ENCODE measurements around the gene PYY. TPM values are rescaled to one million over a fixed set of nuclear protein-coding genes. Genes with fewer than 3 reads are reported as not detected.

The PYY gene
- total and polyA plus RNA-seq, 10 of the 15 experiments (the other 5 are each of a cell fraction or from before 2014, with no cell fraction given), result 0.07 to 0.18 TPM; not detected in 8

DNA sequence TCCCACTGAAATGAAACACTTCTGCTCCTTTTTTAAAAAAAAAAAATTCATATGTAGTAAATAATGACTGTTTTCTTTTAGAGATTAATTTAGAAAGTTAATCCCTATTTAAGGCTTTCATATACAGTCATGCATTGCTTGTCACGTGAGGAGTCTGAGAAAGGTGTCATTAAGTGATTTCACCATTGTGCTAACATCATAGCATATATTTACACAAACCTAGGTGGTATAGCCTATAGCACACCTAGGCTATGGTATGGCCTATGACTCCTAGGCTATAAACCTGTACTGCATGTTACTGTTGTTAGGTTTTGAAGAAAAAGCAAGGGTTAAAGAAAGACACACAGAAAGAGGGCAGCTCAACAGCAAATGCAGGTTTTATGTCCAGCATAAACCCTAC is 25.1 kb downstream of the PYY start:
- CTCF ChIA-PET, result interaction anchor here (0.7 to 1.2 kb wide), 2 partner anchors 16 to 18 kb away, joined by 3 to 5 read pairs; no protein-coding TSS in a partner anchor
- ATAC-seq, result no peak
- in situ Hi-C loops (cut with MboI), result no loop called here

More for the DNA sequence above, 25.1 kb downstream of the PYY start:
- RAD21 ChIA-PET (ENCODE audit: unreplicated experiment), result no interaction called here
- intact Hi-C loops (cut with micrococcal nuclease; ENCODE audit: unreplicated experiment), result no loop called here
- FAIRE-seq, result no peak
- no peaks in the 10 kb centered on the region; the same call in 1 of the 2 replicates for H4K20me1 ChIP-seq (ENCODE audit: control insufficient read depth, insufficient read depth)
- H3K27ac ChIP-seq (ENCODE audit: control insufficient read depth, insufficient read depth), result no peak overlapping the region
- TF ChIP-seq CUX1 (IDR thresholded peaks at IDR 0.05; ENCODE audit: insufficient replicate concordance, low read depth, low read length), result no peak
- TF ChIP-seq USF1 (IDR thresholded peaks at IDR 0.05; ENCODE audit: borderline replicate concordance, extremely low read length, insufficient read depth, low read depth, low read length), result no peak
- no peak for TF ChIP-seq SMAD1 (IDR thresholded peaks at IDR 0.05; ENCODE audit: low read depth, partially characterized antibody)
- TF ChIP-seq CHD4 (IDR thresholded peaks at IDR 0.05), result no peak
- no peak for TF ChIP-seq ZNF274 (IDR thresholded peaks at IDR 0.05; ENCODE audit: insufficient read depth, insufficient read length)
- no peak for TF ChIP-seq ZZZ3 (IDR thresholded peaks at IDR 0.05; ENCODE audit: control insufficient read depth, insufficient read length, low read depth)
- TF ChIP-seq POLR2AphosphoS2 (IDR thresholded peaks at IDR 0.05; ENCODE audit: low read depth, low read length), result no peak
- no peak for TF ChIP-seq STAT3 (IDR thresholded peaks at IDR 0.05; ENCODE audit: low read depth, low read length)
- no peak for TF ChIP-seq SPI1 (IDR thresholded peaks at IDR 0.05; ENCODE audit: borderline replicate concordance, insufficient read depth, low read depth, low read length)
- TF ChIP-seq RELA (IDR thresholded peaks at IDR 0.05; ENCODE audit: borderline replicate concordance, partially characterized antibody), result no peak
- no peak for TF ChIP-seq SREBF2 (IDR thresholded peaks at IDR 0.05; ENCODE audit: low read length)
- TF ChIP-seq TCF3 (IDR thresholded peaks at IDR 0.05; ENCODE audit: borderline replicate concordance, insufficient read depth, low read depth, low read length), result no peak
- TF ChIP-seq ESRRA (IDR thresholded peaks at IDR 0.05; ENCODE audit: low read length), result no peak
- no peak for TF ChIP-seq POLR2AphosphoS5 (IDR thresholded peaks at IDR 0.05; ENCODE audit: low read length)
- TF ChIP-seq EED (IDR thresholded peaks at IDR 0.05; ENCODE audit: low read depth), result no peak
- TF ChIP-seq CBFB (IDR thresholded peaks at IDR 0.05; ENCODE audit: low read depth), result no peak
- TF ChIP-seq IKZF1 (conservative IDR thresholded peaks at IDR 0.05), result no peak
- no peak for TF ChIP-seq RCOR1 (conservative IDR thresholded peaks at IDR 0.05; ENCODE audit: low read depth, low read length)
- TF ChIP-seq CBX3 (IDR thresholded peaks at IDR 0.05; ENCODE audit: borderline replicate concordance, low read depth), result no peak
- no peak overlapping the region for H2AFZ ChIP-seq (ENCODE audit: control insufficient read depth, low read depth, low read length)
- POLR2A ChIA-PET, result interaction anchor here (0.6 kb wide), 1 partner anchor 141 kb away, joined by 3 read pairs; no protein-coding TSS in a partner anchor
- no peak overlapping the region for H3K9ac ChIP-seq (ENCODE audit: control insufficient read depth, insufficient read depth, low read length)
- SMC1A ChIA-PET (ENCODE audit: uncharacterized antibody, unreplicated experiment), result no interaction called here
- H3K79me2 ChIP-seq (ENCODE audit: control insufficient read depth, insufficient read depth, low read length), result no peaks in the 10 kb centered on the region
- no peaks in the 10 kb centered on the region; the same call in 1 of the 2 replicates for H3K4me1 ChIP-seq (ENCODE audit: control insufficient read depth, insufficient read depth, low read length)
- H3K36me3 ChIP-seq (ENCODE audit: control insufficient read depth in 2 of 2, insufficient read depth in 2 of 2, low read length in 1 of 2), result no peaks in the 10 kb centered on the region
- no peak overlapping the region for H3K4me3 ChIP-seq
- no TSS peak for BruUV-seq (replicated peaks)
- peaks cover 0 to 5% of the 10 kb centered on the region in 2 experiments; a peak in 2 of 4 replicates for H3K27me3 ChIP-seq (replicated peaks in 1 of 2; ENCODE audit: control insufficient read depth in 2 of 2, insufficient read depth in 2 of 2, low read length in 1 of 2)
- H3K4me2 ChIP-seq (ENCODE audit: control insufficient read depth, insufficient read depth), result no peak overlapping the region
- H3K9me3 ChIP-seq (replicated peaks; ENCODE audit: control insufficient read depth, insufficient read depth, low read length), result no peaks in the 10 kb centered on the region
- WGBS (ENCODE audit: insufficient coverage, insufficient replicate concordance, low lambda C conversion rate, missing lambda C conversion rate), result 0% methylated on average over 1 of the region's 1 CpG
- no peak for DNase-seq (ENCODE audit: low read depth, low spot score)

All from GM12878 (cell line).